GM18951 (cell line): ENCODE results near the gene BHLHE40.

Experiments used
- POLR2A ChIP-seq: IDR thresholded peaks from 4 replicates; pipeline ENCODE4 v1.6.1; 2011; ENCODE audit warnings: mild to moderate bottlenecking; ENCODE audit not compliant: insufficient read length, insufficient read depth; ENCODE audit errors: extremely low read depth
- in situ Hi-C: fragments of 300-500 bp; cut with MboI; formaldehyde crosslinking; loops from one replicate; pipeline ENCODE4 v1.12.0; 2022; ENCODE audit warnings: low sequenced_read_pairs, mixed read lengths, inconsistent platforms; ENCODE audit not compliant: unreplicated experiment

Gene BHLHE40

DNA sequence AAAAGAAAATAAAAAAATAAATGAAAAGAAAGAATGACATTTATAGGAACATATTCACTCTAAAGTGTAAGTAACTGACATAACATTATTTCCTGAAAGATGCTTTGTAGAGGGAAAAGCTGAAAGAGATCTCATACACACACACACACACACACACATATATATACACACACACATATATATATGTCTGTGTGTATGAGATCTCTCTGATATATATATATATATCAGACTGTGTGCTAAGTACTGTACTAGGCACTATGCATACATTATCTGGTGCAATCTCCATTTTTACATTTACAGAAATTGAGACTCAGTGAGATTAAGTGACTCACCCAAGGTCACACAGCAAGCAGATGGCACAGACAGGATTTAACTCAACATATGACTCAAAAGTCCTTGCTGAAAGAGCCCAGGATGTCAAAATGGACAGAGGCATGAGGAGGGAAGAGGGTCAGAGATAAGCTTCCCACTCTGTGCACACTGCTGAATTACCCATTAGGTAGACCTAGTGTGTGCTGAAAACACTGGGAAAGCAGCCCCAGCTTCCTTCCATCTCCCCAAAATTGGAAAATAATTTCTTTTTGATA, 15.0 kb downstream of the BHLHE40 start:
- no peak for TF ChIP-seq POLR2A
- in situ Hi-C loops: no loop called here

DNA sequence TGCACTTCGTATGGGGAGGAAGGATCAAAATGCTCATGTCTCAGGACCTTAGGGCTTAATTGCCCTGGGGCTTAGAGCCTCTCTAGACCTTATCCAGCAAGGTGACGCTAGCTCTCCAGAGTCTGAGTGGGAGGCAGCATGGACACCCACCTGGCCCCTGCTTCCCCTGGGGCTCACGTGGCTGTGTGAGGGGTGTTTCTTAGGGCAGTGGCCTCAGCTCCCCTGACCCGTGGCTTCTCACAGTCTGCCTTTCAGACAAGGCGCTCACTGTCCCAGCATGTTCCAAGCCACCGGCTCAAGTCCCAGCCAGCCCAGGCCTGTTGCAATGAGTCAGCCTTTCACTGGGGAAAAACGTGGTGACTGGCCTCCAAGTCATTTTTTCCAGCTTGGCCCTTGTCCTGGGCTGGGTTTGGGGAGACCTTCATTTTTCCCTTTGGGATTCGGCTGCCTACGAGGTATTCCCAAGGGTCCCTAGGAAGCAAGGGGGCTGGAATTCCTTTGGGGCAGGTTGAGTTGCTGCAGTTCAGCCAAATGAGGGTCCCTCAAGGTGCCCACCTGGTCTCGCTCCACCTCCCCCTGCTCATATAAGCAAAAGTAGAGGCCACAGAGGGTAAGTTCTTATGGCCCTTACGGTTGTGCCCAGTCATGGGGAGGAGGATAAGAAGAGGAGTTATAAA, 15.7 kb downstream of the BHLHE40 start:
- no peak for TF ChIP-seq POLR2A
- in situ Hi-C loops: no loop called here

DNA sequence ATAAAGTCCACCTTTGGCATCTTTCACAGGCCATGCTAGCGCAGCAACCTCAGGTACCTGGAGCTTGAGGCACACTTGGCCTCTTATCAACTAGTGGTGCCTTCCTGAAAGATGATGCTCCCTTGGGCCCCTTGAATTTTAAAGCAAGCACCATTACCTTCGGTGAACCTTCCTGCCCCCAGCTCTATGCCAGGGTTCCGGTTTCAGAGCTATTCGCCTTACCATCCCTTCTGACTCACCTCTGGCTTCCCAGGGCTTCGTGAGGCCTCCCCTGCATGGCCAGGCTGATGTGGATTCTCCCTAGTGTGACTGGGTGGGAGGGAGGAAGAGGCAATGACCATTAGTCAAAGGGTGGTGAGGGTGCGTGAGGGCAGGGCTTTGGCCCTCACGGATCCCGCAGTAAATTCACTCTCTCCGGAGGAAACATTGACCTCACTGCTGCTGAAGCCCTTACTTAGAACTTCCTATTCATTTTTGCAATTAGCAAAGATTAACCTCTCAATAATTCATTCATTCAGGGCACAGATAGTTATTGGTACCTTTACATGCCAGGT, 16.3 kb downstream of the BHLHE40 start:
- in situ Hi-C loops: no loop called here
- no peak for TF ChIP-seq POLR2A

DNA sequence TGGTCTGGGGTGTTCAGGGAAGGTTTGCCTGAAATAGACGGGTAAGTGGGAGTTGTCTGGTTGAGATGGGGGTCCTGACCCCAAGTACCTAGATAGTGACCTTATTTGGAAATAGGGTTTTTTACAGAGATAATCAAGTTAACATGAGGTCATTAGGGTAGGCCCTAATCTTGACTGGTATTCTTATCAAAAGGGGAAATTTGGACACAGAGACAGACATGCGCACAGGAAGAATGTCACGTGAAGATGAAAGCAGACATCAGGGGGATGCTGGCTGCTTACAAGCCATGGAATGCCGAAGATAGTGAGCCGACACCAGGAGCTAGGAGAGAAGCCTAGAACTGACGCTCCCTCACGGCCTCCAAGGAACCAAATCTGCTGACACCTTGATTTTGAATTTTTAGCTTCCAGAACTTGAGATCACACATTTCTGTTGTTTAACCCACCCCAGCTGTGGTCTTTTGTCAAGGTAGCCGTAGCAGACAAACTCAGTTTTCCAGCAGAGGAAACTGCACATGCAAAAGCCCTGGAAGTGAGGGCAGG, 17.1 kb downstream of the BHLHE40 start:
- in situ Hi-C loops: no loop called here
- TF ChIP-seq POLR2A: no peak

GRCh38 chr3:4996771-4997291, 17.6 kb downstream of the BHLHE40 start:
- in situ Hi-C loops: no loop called here

GRCh38 chr3:4997946-4998345, 18.7 kb downstream of the BHLHE40 start:
- in situ Hi-C loops: no loop called here
- no peak for TF ChIP-seq POLR2A

More at GRCh38 chr3:4996771-4997291, 17.6 kb downstream of the BHLHE40 start:
- no peak for TF ChIP-seq POLR2A

DNA sequence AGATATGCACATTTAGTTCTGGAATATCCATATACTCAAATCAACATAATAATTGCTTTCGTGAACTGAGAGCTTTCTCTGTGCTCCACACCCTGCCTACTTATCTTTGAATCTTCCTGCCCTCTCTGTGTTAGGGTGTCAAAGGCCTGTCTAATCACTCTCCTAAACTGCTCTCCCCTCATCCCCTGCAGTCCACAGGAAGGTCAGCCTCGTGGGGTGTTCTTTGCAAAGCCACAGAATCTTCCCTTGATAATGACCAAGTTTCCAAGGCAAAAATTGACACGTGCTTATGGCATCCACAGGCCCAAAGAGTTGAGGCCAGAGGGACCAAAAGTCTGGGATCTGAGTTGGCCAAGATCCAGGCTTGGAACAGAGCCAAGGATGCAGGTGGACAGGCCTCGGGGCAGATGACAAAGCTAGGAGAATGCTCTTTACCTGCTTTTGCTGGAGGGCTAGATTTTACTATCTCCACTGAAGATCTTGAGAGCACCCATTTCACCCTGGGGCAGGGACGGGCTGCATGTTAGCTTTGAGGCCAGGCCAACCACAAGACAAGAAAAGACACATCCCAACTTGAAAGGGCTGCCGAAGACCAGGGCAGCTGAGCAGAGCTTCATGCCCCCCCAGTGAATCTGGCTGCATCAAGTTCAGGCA, 20.4 kb downstream of the BHLHE40 start:
- TF ChIP-seq POLR2A: no peak
- in situ Hi-C loops: no loop called here

- in situ Hi-C loops: no loop called here
- TF ChIP-seq POLR2A: no peak
Measured at GRCh38 chr3:5001135-5001534, 21.9 kb downstream of the BHLHE40 start.

DNA sequence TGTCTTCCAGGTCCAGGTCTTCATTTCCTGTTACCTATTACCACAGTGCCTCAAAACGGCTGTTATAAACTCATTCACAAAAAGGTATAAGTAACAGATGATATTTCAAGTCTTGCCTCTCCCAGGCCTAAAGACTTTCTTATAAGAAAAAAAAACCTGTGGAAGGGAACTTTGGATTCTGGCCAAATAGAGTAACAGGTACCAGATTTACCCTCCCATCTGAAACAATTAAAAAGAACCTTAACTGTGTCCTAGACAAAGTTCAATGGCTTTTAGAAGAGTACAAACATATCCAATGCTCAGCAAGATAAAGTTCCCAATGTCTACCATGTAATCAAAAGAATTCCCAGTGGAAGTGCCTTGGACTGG, 22.6 kb downstream of the BHLHE40 start:
- TF ChIP-seq POLR2A: no peak
- in situ Hi-C loops: no loop called here

GRCh38 chr3:5002174-5002870, 23.1 kb downstream of the BHLHE40 start:
- TF ChIP-seq POLR2A: no peak
- in situ Hi-C loops: no loop called here

- in situ Hi-C loops: no loop called here
- no peak for TF ChIP-seq POLR2A
Measured at GRCh38 chr3:5002871-5003247, 23.6 kb downstream of the BHLHE40 start.

DNA sequence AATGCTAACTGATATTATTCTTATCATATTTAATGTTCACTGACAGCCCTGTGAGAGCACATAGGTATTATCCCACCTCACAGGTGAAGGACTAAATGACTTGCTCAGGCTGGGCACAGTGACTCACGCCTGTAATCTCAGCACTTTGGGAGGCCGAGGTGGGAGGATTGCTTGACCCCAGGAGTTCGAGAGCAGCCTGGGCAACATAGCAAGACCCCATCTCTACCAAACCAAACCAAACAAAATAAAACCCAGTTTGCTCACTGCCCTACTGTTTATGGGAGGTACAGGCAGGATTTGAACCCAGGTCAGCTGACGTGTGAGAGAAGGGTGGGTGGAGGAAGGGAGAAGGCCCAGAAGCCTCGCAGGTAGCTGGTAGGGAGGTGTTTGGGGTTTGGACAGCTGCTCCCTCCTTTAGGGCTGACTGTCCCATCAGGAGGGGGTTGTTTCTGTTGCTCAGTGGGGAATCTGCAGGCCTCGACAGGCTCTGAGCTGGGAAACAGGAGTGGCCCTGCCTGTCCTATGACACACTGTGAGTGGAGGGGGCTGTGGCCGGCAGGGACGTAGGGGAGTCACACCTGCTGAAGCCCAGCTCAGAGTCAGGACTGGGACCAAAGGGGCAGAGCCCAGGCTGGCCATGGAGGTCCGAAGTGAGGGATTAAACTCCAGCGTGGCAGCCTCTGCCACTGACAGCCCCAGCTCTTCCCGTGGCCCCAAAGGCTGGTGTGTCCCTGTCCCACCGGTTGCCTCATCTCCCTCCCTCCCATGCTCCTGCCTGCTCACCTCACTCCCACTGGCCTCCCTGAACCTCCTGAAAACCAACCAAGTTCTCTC, 25.3 kb downstream of the BHLHE40 start:
- in situ Hi-C loops: no loop called here
- no peak for TF ChIP-seq POLR2A
